GM12892 (cell line): ENCODE results near the gene SCFD2.

Source experiments
- POLR2A ChIP-seq: IDR thresholded peaks from 2 replicates; pipeline ENCODE4 v1.6.1; 2011; ENCODE audit warnings: low read depth, low read length, control low read depth
- TAF1 ChIP-seq: IDR thresholded peaks from 2 replicates; pipeline ENCODE4 v1.6.1; 2011; ENCODE audit warnings: low read depth, mild to moderate bottlenecking, control low read depth, low read length, borderline replicate concordance

GRCh38 chr4:53128706-53129357 is 237.0 kb downstream of the SCFD2 start:
- TF ChIP-seq TAF1 (no peak), POLR2A (no peak)
